Activated CD8-positive, alpha-beta memory T cell treated with anti-CD3 and anti-CD28 coated beads, Interleukin-2, amount 50 U/mL, for 1 hour (primary cell): Measurements from ENCODE around the gene RNF31.
"Not testable (repeated sequence)": the region's sequence is repeated elsewhere in the genome, so short reads cannot be mapped to it uniquely, and the experiment has no call there.

Experiments used
- DNase-seq: peaks from one replicate; pipeline ENCODE4 v3.0.0-alpha.2; 2020; ENCODE audit errors: extremely low read depth

RNF31 gene

GRCh38 chr14:24202538-24202937, 55.2 kb downstream of the RNF31 start:
- DNase-seq, result not testable (repeated sequence)

GRCh38 chr14:24203249-24203886, 56.1 kb downstream of the RNF31 start:
- DNase-seq, result not testable (repeated sequence)

GRCh38 chr14:24204163-24205146, 57.2 kb downstream of the RNF31 start:
- no peak for DNase-seq

- no peak for DNase-seq
Observed at GRCh38 chr14:24206260-24207103, 59.2 kb downstream of the RNF31 start.

- DNase-seq, result no peak
Observed at GRCh38 chr14:24207104-24207551, 59.8 kb downstream of the RNF31 start.

GRCh38 chr14:24207625-24208024, 60.3 kb downstream of the RNF31 start:
- DNase-seq, result no peak
